MCF 10A (cell line): ENCODE data around the gene ARHGEF4. TPM values are rescaled to one million over a fixed set of nuclear protein-coding genes. Genes with fewer than 3 reads are reported as not detected.

Experiments used
- BruUV-seq: library from RNA; stranded (reverse); fragments of 400-500 nt; replicated peaks from 2 replicates; lab custom pipeline; 2021; lab: Mats Ljungman, UMichigan
- CTCF ChIA-PET: fragments of 300-600 bp; sonication (Branson Sonifier 250); formaldehyde crosslinking; extraction: SDS; loops from one replicate; lab custom pipeline; 2021; ENCODE audit warnings: antibody characterized with exemption, inconsistent platforms; lab: Yijun Ruan, JAX
- POLR2A ChIA-PET: fragments of 300-600, 350-650 bp; sonication (Branson Sonifier 250); formaldehyde crosslinking; extraction: SDS; loops from one replicate; lab custom pipeline; 2020; ENCODE audit warnings: antibody characterized with exemption, inconsistent platforms; lab: Yijun Ruan, JAX
- DNase-seq: peaks from one replicate; pipeline ENCODE4 v3.0.0-alpha.2; 2018; ENCODE audit not compliant: unreplicated experiment
- H3K27ac Mint-ChIP-seq: one replicate; pipeline ENCODE4 v1.8.0; 2022; ENCODE audit warnings: mild to moderate bottlenecking, low read depth, mixed read lengths; ENCODE audit not compliant: unreplicated experiment
- H3K27me3 Mint-ChIP-seq: one replicate; pipeline ENCODE4 v1.8.0; 2022; ENCODE audit warnings: mixed read lengths; ENCODE audit not compliant: insufficient read depth, unreplicated experiment
- H3K36me3 Mint-ChIP-seq: one replicate; pipeline ENCODE4 v1.8.0; 2022; ENCODE audit warnings: mild to moderate bottlenecking, moderate library complexity, mixed read lengths; ENCODE audit not compliant: insufficient read depth, unreplicated experiment
- H3K4me1 Mint-ChIP-seq: one replicate; pipeline ENCODE4 v1.8.0; 2022; ENCODE audit warnings: mixed read lengths; ENCODE audit not compliant: insufficient read depth, unreplicated experiment
- H3K4me3 Mint-ChIP-seq: one replicate; pipeline ENCODE4 v1.8.0; 2022; ENCODE audit warnings: mild to moderate bottlenecking, moderate library complexity, mixed read lengths; ENCODE audit not compliant: unreplicated experiment
- H3K9me3 Mint-ChIP-seq: one replicate; pipeline ENCODE4 v1.8.0; 2022; ENCODE audit warnings: mixed read lengths; ENCODE audit not compliant: unreplicated experiment
- CTCF ChIP-seq: fragments of 200-600 bp; IDR thresholded peaks from one replicate; pipeline ENCODE4 v1.8.0; 2022; ENCODE audit warnings: antibody characterized with exemption, mild to moderate bottlenecking; ENCODE audit not compliant: unreplicated experiment
- intact Hi-C: fragments of 100-400 bp; cut with micrococcal nuclease; formaldehyde crosslinking; loops from 2 replicates; pipeline ENCODE4 v1.14.1; 2022
- total RNA-seq: library from RNA; stranded (reverse); gene quantifications from 2 replicates; pipeline ENCODE4 v1.2.3, GENCODE V29; 2022

ARHGEF4 gene
- total RNA-seq, 1 experiment from 2014 or later = 52.0 TPM

GRCh38 chr2:130850788-130851623 is 14.3 kb downstream of the ARHGEF4 start:
- peaks cover 16% of the 10 kb centered on the region for H3K36me3 Mint-ChIP-seq
- no TSS peak for BruUV-seq
- ChIA-PET POLR2A (interaction anchor here (0.6 to 1.4 kb wide), 4 partner anchors 14 to 243 kb away, joined by 3 read pairs; partner anchors contain the start of genes ARHGEF4 and FAM168B), CTCF (interaction anchor here (0.6 to 1.4 kb wide), 8 partner anchors 14 to 1627 kb away, joined by 3 to 6 read pairs (median 3); partner anchors contain the start of gene ARHGEF4)
- TF ChIP-seq CTCF = no peak
- H3K27me3 Mint-ChIP-seq = no peaks in the 10 kb centered on the region
- no peak overlapping the region for H3K4me3 Mint-ChIP-seq
- no peak overlapping the region for H3K27ac Mint-ChIP-seq
- intact Hi-C loops = no loop called here
- peaks cover 3% of the 10 kb centered on the region for H3K9me3 Mint-ChIP-seq
- peaks cover 7% of the 10 kb centered on the region for H3K4me1 Mint-ChIP-seq
- no peak for DNase-seq

- peaks cover 13% of the 10 kb centered on the region for H3K36me3 Mint-ChIP-seq
- no TSS peak for BruUV-seq
- no peak overlapping the region for H3K27ac Mint-ChIP-seq
- intact Hi-C loops = no loop called here
- CTCF ChIA-PET = interaction anchor here (0.6 to 1.4 kb wide), 13 partner anchors 15 to 1765 kb away, joined by 3 to 6 read pairs (median 3); partner anchors contain the start of gene ARHGEF4
- DNase-seq = no peak
- no peak for TF ChIP-seq CTCF
- no peaks in the 10 kb centered on the region for H3K4me1 Mint-ChIP-seq
- H3K4me3 Mint-ChIP-seq = no peak overlapping the region
- no peaks in the 10 kb centered on the region for H3K27me3 Mint-ChIP-seq
- H3K9me3 Mint-ChIP-seq = peaks cover 8% of the 10 kb centered on the region
- POLR2A ChIA-PET = interaction anchor here (0.6 to 1.4 kb wide), 4 partner anchors 13 to 58 kb away, joined by 3 to 4 read pairs (median 3); partner anchors contain the start of gene ARHGEF4
These were observed 15.1 kb downstream of the ARHGEF4 start for GRCh38 chr2:130851624-130852382.

- no peak for DNase-seq
- BruUV-seq = no TSS peak
- no peaks in the 10 kb centered on the region for H3K4me1 Mint-ChIP-seq
- no peaks in the 10 kb centered on the region for H3K27me3 Mint-ChIP-seq
- TF ChIP-seq CTCF = no peak
- H3K9me3 Mint-ChIP-seq = peaks cover 8% of the 10 kb centered on the region
- ChIA-PET CTCF (interaction anchor here (0.6 to 1.4 kb wide), 4 partner anchors 22 to 58 kb away, joined by 3 to 5 read pairs (median 3); no protein-coding TSS in a partner anchor), POLR2A (interaction anchor here (0.8 to 1.4 kb wide), 4 partner anchors 15 to 52 kb away, joined by 3 to 5 read pairs (median 4); partner anchors contain the start of gene ARHGEF4)
- no peak overlapping the region for H3K27ac Mint-ChIP-seq
- intact Hi-C loops = no loop called here
- peaks cover 6% of the 10 kb centered on the region for H3K36me3 Mint-ChIP-seq
- H3K4me3 Mint-ChIP-seq = no peak overlapping the region
These were observed 15.9 kb downstream of the ARHGEF4 start for GRCh38 chr2:130852521-130853115.
